NT2/D1 (cell line): ENCODE measurements around the gene BRD1.

Experiments used
- DNase-seq: peaks from one replicate; pipeline ENCODE4 v3.0.0-alpha.2; 2011; ENCODE audit warnings: low read depth, low spot score
- H3K27me3 ChIP-seq: 2 replicates; pipeline ENCODE4 v1.6.0; 2011; ENCODE audit warnings: mild to moderate bottlenecking; ENCODE audit not compliant: insufficient read length, insufficient read depth
- H3K36me3 ChIP-seq: 2 replicates; pipeline ENCODE4 v1.6.1; 2011; ENCODE audit warnings: mild to moderate bottlenecking, low read length, mixed read lengths; ENCODE audit not compliant: insufficient read depth, insufficient read length
- H3K4me1 ChIP-seq: 2 replicates; pipeline ENCODE4 v1.5.1; 2011; ENCODE audit not compliant: insufficient read depth, insufficient read length
- H3K4me3 ChIP-seq: 2 replicates; pipeline ENCODE4 v1.5.1; 2011; ENCODE audit warnings: low read depth; ENCODE audit not compliant: insufficient read length
- H3K9ac ChIP-seq: 2 replicates; pipeline ENCODE4 v1.6.0; 2011; ENCODE audit warnings: low read depth; ENCODE audit not compliant: insufficient read length
- H3K9me3 ChIP-seq: 2 replicates; pipeline ENCODE4 v1.5.1; 2011; ENCODE audit warnings: mild to moderate bottlenecking, low read length; ENCODE audit not compliant: insufficient read depth
- SUZ12 ChIP-seq: IDR thresholded peaks from 2 replicates; pipeline ENCODE4 v1.6.1; 2011; ENCODE audit not compliant: insufficient read length, insufficient read depth; ENCODE audit errors: extremely low read depth
- YY1 ChIP-seq: IDR thresholded peaks from 2 replicates; pipeline ENCODE4 v1.6.1; 2011; ENCODE audit not compliant: insufficient read length, insufficient read depth
- ZNF274 ChIP-seq: IDR thresholded peaks from 2 replicates; pipeline ENCODE4 v1.6.1; 2011; ENCODE audit warnings: mild to moderate bottlenecking, low read depth, low read length

The BRD1 gene

DNA sequence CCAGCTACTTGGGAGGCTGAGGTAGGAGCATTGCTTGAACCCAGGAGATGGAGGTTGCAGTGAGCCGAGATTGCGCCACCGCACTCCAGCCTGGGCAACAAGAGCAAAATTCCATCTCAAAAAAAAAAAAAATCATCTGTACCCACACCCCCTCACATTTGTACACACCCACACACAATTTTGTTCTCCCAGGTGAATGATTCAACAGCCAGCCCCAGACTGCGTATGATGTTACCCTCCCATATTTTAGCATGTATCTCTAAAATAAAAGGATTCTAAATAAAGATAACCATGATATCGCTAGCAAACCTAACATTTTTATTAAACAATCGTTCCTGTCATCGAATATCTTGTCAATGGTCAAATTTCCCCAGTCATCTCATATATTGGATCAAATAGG, 65.8 kb downstream of the BRD1 start:
- TF ChIP-seq ZNF274 (no peak), SUZ12 (no peak), YY1 (no peak)
- DNase-seq, result no peak
- H3K4me3 ChIP-seq, result no peak overlapping the region
- peaks cover 4% of the 10 kb centered on the region; the same call in 1 of the 2 replicates for H3K9me3 ChIP-seq
- H3K4me1 ChIP-seq, result no peaks in the 10 kb centered on the region
- no peaks in the 10 kb centered on the region for H3K36me3 ChIP-seq
- no peaks in the 10 kb centered on the region for H3K27me3 ChIP-seq
- no peak overlapping the region for H3K9ac ChIP-seq

DNA sequence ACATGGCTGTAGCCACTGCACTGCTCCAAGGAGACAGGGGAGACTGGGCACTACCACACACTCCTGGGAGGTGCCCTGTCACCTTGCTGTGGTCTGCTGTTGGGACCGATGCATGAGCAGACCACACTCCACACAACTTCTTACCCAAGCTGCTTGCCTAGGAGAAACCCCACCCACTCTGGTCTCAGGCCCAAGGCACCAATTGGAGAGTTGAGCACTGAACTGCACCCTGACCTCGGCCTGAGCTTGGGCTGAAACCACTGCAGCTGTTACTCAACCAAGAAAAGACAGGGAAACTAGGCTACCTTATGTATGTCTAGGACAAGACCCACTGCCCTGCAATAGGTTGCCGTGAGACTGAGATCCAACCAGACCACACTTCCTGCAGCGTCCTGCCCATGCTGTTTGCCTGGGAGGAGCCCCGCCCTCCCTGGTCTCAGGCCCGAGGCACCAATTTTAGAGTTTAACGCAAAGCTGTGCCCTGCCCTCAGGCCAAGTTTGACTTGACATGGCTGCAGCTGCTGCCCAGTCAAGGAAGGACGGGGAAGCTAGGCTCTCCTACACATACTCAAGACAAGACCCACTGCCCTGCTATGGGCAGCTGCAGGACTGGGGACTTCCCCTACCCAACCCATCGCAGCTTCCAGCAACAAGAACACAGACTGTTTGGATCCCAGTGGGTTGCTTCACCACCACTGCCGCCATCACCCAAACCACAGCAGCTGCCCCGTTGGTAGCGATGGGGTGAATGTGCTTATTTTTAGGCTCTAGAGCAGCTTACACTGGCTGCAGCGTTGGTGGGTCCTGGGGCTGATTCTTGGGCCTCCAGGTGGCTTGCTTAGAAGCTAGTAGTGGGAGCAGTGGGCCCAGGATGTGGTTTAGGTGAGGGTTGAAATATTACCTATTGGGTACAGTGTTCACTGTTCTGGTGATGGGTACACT, 66.8 kb downstream of the BRD1 start:
- H3K27me3 ChIP-seq, result no peaks in the 10 kb centered on the region
- H3K36me3 ChIP-seq, result no peaks in the 10 kb centered on the region
- no peak overlapping the region for H3K9ac ChIP-seq

DNA sequence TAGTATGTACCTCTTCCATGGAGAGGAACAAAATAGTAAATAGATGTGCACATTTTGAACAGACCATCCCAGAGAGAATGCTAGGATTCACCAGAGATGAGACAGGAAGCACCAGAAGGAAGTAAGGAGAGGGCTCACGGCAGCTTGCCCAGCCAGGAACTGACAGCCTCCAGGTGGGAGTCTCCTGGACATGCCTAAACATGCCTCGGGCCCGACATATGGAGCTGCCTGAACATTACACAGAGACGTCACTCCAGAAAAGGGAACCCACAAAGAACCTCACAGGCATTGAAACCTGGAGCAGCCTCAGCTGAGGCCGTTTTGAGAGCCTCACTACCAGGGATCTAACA, 67.4 kb downstream of the BRD1 start:
- H3K27me3 ChIP-seq, result no peaks in the 10 kb centered on the region
- no peak overlapping the region for H3K4me3 ChIP-seq
- no peak for TF ChIP-seq SUZ12
- no peak for TF ChIP-seq ZNF274
- no peak for DNase-seq
- no peak overlapping the region for H3K9ac ChIP-seq
- H3K36me3 ChIP-seq, result no peaks in the 10 kb centered on the region
- H3K4me1 ChIP-seq, result no peaks in the 10 kb centered on the region
- H3K9me3 ChIP-seq, result no peaks in the 10 kb centered on the region

More for the DNA sequence above, 66.8 kb downstream of the BRD1 start:
- Histone ChIP-seq H3K9me3 (no peaks in the 10 kb centered on the region), H3K4me1 (no peaks in the 10 kb centered on the region), H3K4me3 (no peak overlapping the region)
- no peak for DNase-seq
- no peak for TF ChIP-seq YY1
- no peak for TF ChIP-seq SUZ12
- TF ChIP-seq ZNF274, result no peak

DNA sequence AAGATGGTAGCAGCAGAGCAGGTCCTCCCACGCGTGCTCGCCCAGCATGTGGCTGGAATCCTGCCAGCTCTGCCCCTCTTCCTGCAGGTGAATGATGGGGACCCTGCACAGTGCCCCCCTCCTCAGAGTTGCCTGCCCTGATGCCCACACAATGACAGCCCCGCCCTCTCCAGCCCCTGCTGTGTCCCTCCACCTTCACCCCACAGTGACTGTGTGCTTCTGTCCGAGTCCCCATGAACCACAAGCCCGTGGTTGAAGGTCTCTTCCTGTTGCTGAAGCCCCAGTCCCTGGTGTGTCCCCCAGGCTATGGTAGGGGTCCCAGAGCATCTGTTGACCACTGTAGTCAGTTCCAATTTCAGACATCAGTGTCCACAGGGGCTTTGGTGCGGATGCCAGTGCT, 71.0 kb downstream of the BRD1 start:
- H3K36me3 ChIP-seq, result no peaks in the 10 kb centered on the region
- H3K9ac ChIP-seq, result no peak overlapping the region
- TF ChIP-seq YY1 (no peak), ZNF274 (no peak), SUZ12 (no peak)
- no peaks in the 10 kb centered on the region for H3K9me3 ChIP-seq
- H3K4me3 ChIP-seq, result no peak overlapping the region
- peaks cover 11% of the 10 kb centered on the region for H3K4me1 ChIP-seq
- no peak for DNase-seq
- H3K27me3 ChIP-seq, result no peaks in the 10 kb centered on the region

DNA sequence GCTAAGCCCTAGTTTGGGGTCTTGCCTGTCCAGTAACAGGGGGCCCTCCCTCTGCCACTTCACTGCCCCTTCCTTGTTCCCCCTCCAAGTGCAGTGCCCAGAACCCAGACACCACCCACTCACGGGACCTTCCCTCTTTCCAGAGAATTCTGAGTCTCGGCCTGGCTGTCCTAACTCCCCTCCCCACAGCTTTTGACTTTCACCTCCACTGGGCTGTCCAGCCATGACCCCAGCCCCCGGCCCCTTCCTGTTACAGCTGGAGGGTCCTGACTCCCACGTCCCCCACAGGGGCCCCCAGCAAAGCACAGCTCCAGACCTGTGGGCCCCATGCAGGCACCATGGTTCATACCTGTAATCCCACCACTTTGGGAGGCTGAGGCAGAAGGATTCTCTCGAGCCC, 71.5 kb downstream of the BRD1 start:
- no peak for DNase-seq
- H3K9me3 ChIP-seq, result no peaks in the 10 kb centered on the region
- no peaks in the 10 kb centered on the region for H3K27me3 ChIP-seq
- H3K4me1 ChIP-seq, result peaks cover 15% of the 10 kb centered on the region
- TF ChIP-seq SUZ12 (no peak), ZNF274 (no peak), YY1 (no peak)
- no peak overlapping the region for H3K4me3 ChIP-seq
- no peaks in the 10 kb centered on the region for H3K36me3 ChIP-seq
- H3K9ac ChIP-seq, result no peak overlapping the region

DNA sequence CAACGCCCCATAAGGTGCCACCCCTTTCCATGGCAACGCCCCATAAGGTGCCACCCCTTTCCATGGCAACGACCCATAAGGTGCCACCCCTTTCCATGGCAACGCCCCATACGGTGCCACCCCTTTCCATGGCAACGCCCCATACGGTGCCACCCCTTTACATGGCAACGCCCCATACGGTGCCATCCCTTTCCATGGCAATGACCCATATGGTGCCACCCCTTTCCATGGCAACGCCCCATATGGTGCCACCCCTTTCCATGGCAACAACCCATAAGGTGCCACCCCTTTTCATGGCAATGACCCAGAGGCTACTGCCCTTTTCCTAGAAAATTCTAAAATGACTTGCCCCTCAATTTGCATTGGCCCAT, 72.1 kb downstream of the BRD1 start:
- no peaks in the 10 kb centered on the region for H3K27me3 ChIP-seq
- H3K4me3 ChIP-seq, result no peak overlapping the region
- no peaks in the 10 kb centered on the region for H3K9me3 ChIP-seq
- H3K9ac ChIP-seq, result no peak overlapping the region
- no peak for DNase-seq
- H3K4me1 ChIP-seq, result peaks cover 15% of the 10 kb centered on the region
- no peak for TF ChIP-seq ZNF274
- no peak for TF ChIP-seq SUZ12
- no peak for TF ChIP-seq YY1
- no peaks in the 10 kb centered on the region for H3K36me3 ChIP-seq

DNA sequence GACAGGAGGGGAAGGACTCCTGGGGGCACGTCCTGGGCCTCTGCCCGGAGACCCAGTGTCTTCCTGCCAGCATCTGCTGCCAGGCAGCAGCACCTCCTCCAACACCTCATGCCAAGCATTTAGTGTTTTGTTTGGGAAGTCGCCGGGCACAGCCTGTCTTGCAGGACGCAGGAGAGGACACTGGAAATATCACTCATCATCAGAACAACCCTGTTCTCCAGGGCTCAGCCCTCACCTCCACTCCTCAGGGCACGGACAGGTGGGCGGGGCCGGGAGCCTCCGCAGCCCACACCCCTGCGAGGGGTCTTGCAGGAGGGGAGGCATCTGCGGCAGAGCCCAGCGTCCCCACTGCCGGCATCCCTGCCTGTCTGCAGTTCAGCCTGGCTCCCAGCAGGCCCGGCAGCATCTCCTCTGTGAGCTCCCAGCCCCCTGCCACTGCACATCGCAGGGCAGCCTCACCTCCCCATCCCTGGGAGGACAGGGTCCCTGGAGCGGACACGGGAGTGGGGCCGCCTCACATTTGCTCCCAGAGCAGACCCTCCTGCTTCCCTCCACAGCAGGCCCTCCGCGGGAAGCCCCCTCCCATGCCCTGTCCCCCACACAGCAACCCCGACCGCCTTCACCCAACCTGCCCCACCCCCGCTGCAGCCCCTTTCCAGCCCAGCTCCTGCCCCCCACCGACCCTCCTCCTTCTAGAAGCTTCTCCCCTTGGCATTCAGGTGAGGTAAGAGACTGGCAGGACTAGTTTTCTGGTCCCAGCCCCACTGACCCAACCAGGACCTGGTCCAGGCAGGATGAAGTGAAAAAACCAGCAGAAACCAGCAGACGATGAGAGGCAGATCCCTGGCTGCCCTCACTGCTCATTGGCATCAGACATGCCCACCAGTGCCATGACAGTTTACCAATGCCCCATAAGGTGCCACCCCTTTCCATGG, 72.7 kb downstream of the BRD1 start:
- H3K27me3 ChIP-seq, result no peaks in the 10 kb centered on the region
- DNase-seq, result no peak
- no peak overlapping the region for H3K9ac ChIP-seq
- TF ChIP-seq ZNF274 (no peak), SUZ12 (no peak), YY1 (no peak)
- H3K36me3 ChIP-seq, result no peaks in the 10 kb centered on the region
- no peaks in the 10 kb centered on the region for H3K9me3 ChIP-seq
- H3K4me3 ChIP-seq, result no peak overlapping the region
- peaks cover 15% of the 10 kb centered on the region for H3K4me1 ChIP-seq
